Epithelial cell of esophagus (primary cell): Measurements from ENCODE around the gene PRR5L.
"Not testable (repeated sequence)": the region's sequence is repeated elsewhere in the genome, so short reads cannot be mapped to it uniquely, and the experiment has no call there.

Experiments
- DNase-seq: peaks from one replicate; pipeline ENCODE4 v3.0.0; 2010; ENCODE audit warnings: low read depth
- H3K4me3 ChIP-seq: 2 replicates; pipeline ENCODE4 v1.5.1; 2011; ENCODE audit warnings: mild to moderate bottlenecking, low read length, control low read depth
- TF ChIP-seq, protein P1 (sequence below): IDR thresholded peaks from 2 replicates; pipeline ENCODE4 v1.5.1; 2011; ENCODE audit warnings: low read depth, mild to moderate bottlenecking, low read length, control low read depth, inconsistent platforms; ENCODE audit not compliant: insufficient read depth; ENCODE audit errors: missing control alignments

Gene PRR5L

DNA sequence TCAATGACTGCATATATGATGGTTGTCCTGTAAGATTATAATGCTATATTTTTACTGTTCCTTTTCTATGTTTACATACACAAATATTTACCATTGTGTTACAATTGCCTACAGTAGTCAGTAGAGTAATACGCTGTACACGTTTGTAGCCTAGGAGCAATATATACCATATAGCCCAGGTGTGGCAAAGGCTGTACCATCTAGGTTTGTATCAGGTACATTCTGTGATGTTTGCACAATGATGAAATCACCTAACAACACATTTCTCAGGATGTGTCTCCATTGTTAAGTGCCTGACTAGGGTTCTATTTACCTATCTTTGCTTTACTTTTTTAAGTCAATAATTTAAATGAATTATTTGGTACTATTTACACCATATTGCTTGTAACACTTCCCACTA lies 21.9 kb downstream of the PRR5L start:
- H3K4me3 ChIP-seq: no peak overlapping the region
- DNase-seq: no peak
- TF ChIP-seq, protein P1, sequence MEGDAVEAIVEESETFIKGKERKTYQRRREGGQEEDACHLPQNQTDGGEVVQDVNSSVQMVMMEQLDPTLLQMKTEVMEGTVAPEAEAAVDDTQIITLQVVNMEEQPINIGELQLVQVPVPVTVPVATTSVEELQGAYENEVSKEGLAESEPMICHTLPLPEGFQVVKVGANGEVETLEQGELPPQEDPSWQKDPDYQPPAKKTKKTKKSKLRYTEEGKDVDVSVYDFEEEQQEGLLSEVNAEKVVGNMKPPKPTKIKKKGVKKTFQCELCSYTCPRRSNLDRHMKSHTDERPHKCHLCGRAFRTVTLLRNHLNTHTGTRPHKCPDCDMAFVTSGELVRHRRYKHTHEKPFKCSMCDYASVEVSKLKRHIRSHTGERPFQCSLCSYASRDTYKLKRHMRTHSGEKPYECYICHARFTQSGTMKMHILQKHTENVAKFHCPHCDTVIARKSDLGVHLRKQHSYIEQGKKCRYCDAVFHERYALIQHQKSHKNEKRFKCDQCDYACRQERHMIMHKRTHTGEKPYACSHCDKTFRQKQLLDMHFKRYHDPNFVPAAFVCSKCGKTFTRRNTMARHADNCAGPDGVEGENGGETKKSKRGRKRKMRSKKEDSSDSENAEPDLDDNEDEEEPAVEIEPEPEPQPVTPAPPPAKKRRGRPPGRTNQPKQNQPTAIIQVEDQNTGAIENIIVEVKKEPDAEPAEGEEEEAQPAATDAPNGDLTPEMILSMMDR: no peak

DNA sequence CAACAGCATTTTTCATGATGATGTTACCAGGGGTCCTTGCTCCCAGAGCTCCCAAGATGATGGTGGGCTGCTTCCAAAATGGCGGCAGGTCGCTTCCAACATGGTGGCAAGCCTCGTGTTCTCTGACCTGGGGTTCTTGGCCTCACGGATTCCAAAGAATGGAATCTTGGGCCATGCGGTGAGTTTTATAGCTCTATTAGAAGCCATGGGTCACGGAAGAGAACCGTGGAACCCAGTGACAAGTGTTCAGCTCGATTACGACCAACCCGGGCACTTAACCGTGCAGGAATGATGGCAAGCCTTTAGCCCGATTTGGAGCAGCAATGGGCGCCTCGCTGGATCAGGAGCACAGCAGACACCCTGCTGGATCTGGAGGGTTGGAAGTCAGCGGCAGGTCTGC lies 28.9 kb downstream of the PRR5L start:
- H3K4me3 ChIP-seq, DNase-seq: not testable (repeated sequence)

DNA sequence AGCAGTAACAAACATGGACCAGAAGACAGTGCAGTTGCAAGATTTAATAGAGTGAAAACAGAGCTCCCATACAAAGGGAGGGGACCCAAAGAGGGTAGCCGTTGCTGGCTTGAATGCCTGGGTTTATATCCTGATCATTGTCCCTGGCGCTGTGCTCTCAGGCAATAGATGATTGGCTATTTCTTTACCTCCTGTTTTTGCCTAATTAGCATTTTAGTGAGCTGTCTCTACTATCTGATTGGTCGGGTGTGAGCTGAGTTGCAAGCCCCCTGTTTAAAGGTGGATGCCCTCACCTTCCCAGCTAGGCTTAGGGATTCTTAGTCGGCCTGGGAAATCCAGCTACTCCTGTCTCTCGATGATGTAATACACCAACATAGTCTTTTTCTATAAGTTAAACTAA lies 29.3 kb downstream of the PRR5L start:
- DNase-seq, H3K4me3 ChIP-seq: not testable (repeated sequence)

DNA sequence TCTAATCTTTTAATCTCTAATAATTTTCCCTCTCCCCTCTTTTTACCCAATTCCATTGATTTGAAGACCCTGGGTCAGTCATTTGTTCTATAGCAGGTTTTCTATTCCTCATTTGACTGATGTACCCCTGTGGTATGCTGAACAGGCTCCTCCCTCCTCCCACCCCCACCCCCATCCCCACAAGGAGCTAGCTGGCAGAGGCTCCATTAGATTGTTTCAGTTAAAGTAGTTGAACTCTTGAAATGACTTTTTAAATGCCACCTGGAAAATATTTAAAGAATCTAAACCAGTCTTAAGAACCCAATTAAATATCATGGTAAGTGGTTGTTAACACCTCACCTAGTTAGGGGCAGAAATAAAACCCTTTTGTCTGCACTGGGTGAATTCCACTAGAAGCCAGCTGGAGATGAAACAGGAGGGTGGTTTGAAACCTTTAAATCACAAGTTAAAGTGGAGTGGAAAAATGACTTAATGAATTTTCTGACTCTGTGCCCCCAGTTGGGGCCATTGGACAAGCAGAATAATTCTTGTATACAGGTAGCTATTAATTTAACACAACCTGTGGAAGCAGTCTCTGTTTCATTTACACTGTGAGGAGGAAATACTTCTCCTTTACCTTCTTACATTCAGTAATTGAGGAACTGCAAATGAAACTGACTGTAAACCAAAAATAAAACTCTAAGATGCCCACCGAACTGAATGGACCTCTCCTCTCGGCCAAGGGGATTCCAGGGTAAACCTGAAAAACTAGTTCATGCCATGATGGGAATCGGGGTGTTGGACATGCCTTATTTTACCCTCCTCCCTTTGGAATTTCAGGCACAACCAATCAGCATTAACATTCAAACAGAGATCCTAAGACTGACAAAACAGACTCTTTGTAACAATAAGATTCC lies 30.7 kb downstream of the PRR5L start:
- DNase-seq: no peak
- TF ChIP-seq, protein P1: no peak
- H3K4me3 ChIP-seq: no peak overlapping the region

DNA sequence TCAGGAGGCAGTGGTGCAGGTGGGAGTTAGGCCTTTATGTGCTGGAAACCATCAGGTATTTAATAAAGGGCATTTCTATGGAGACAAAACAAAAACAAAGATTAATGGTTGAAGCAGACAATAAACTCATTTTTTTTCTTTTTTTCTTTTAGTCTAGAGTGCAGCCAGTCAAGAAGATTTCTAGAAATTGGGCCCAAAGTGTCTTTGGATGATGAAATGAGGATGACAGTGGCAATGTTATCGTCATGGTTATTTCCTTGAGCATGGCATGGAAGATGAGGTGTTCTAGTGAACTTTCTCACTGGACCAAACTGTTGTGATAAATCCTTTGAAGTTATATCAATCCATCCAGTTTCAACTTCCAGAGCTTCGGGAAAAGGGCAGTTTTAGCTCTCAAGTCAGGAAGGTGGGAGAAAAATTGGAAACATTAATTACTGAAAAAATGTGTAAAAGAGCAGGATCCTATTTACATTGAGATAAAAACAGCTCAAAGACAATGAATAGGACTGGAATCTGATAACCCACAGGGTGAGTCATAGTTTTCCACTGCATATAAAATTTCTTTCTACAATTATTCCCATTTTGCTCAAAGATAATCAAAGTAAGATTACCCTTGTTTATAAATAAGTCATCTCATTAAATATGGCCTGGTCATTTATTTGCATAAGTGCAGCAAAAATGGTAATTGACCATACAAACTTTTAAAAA lies 33.0 kb downstream of the PRR5L start:
- no peak overlapping the region for H3K4me3 ChIP-seq
- DNase-seq: no peak
- TF ChIP-seq, protein P1: no peak

GRCh38 chr11:36330411-36330810 lies 34.3 kb downstream of the PRR5L start:
- no peak overlapping the region for H3K4me3 ChIP-seq
- DNase-seq: no peak
- TF ChIP-seq, protein P1: no peak

DNA sequence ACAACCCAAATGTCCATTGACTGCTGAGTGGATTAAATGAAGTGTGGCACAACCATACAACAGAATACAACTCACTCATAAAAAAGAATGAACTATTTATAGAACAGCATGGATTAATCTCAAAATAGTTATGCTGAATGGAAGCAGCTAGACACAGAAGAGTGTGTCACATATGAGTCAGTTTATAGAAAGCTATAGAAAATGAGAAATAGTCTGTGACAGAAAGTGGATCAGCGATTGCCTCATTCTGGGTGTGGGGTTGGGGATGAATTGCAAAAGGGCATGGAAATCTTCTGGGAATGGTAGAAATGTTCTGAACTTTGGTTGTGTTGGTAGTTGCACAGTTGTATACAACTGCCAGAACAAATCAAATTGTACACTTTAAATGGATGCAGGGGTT lies 37.4 kb downstream of the PRR5L start:
- DNase-seq: peak; percentile 89
- TF ChIP-seq, protein P1: no peak
- H3K4me3 ChIP-seq: no peak overlapping the region

DNA sequence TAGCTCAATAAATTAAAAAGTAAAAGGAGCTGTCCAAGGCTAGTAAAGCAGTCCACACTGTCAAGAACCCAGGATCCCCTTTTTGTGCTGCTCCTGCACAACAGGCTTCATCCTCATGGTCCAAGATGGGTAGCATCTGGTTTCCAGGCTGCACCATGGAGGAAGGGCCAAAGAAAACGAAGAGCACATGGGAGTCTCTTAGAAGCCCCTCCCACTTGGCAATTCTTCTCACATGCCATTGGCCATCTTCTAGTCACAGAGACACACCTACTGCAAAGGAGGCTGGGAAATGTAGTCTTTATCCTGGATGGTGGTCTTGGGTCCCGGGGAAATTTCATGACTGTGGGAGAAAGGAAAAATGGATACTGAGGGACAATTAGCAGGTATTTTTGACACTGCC lies 37.8 kb downstream of the PRR5L start:
- TF ChIP-seq, protein P1: no peak
- peak; percentile 47 for DNase-seq

More for the DNA sequence above, 37.8 kb downstream of the PRR5L start:
- no peak overlapping the region for H3K4me3 ChIP-seq
